OCI-LY7 (cell line): ENCODE results near the gene VARS2. TPM values are rescaled to one million over a fixed set of nuclear protein-coding genes. Genes with fewer than 3 reads are reported as not detected.

ENCODE experiments used
- BruUV-seq: library from RNA; stranded (reverse); fragments of 400-500 nt; replicated peaks from 2 replicates; lab custom pipeline; 2021; lab: Mats Ljungman, UMichigan
- CTCF ChIA-PET: fragments of 300-600 bp; sonication (Branson Sonifier 250); formaldehyde crosslinking; loops from one replicate; lab custom pipeline; 2022; ENCODE audit warnings: antibody characterized with exemption; ENCODE audit not compliant: unreplicated experiment; lab: Charles Lee
- POLR2A ChIA-PET: fragments of 300-600 bp; sonication (Branson Sonifier 250); formaldehyde crosslinking; loops from one replicate; lab custom pipeline; 2022; ENCODE audit warnings: antibody characterized with exemption; lab: Charles Lee
- DNase-seq: peaks from one replicate; pipeline ENCODE4 v3.0.0-alpha.2; 2015; ENCODE audit warnings: low spot score
- H2AFZ ChIP-seq: fragments of 200-600 bp; sonication (generic), shearing (Covaris generic); 2 replicates; pipeline ENCODE4 v1.6.1; 2014; ENCODE audit warnings: mild to moderate bottlenecking, antibody characterized with exemption, low read length, moderate library complexity
- H3K27ac ChIP-seq: fragments of 200-600 bp; sonication (generic); 2 replicates; pipeline ENCODE4 v1.5.1; 2014; ENCODE audit warnings: mixed run types, low read depth, mild to moderate bottlenecking, moderate library complexity, low read length, inconsistent platforms; ENCODE audit not compliant: poor library complexity, severe bottlenecking
- H3K36me3 ChIP-seq: fragments of 200-600 bp; sonication (generic); 2 replicates; pipeline ENCODE4 v1.6.1; 2014; ENCODE audit warnings: mild to moderate bottlenecking, antibody characterized with exemption, low read length, moderate library complexity, mixed read lengths; ENCODE audit not compliant: insufficient read depth
- H3K4me1 ChIP-seq: fragments of 200-600 bp; sonication (generic); 2 replicates; pipeline ENCODE4 v1.5.1; 2014; ENCODE audit warnings: mild to moderate bottlenecking, low read length; ENCODE audit not compliant: insufficient read depth, poor library complexity, severe bottlenecking
- H3K4me2 ChIP-seq: fragments of 200-600 bp; sonication (generic); 2 replicates; pipeline ENCODE4 v1.6.1; 2014; ENCODE audit warnings: mild to moderate bottlenecking, low read length
- H3K4me3 ChIP-seq: fragments of 200-600 bp; sonication (generic); 2 replicates; pipeline ENCODE4 v1.5.1; 2014; ENCODE audit warnings: mild to moderate bottlenecking, low read depth, low read length; ENCODE audit not compliant: poor library complexity, severe bottlenecking
- H3K79me2 ChIP-seq: fragments of 200-600 bp; sonication (generic); 2 replicates; pipeline ENCODE4 v1.6.1; 2016; ENCODE audit warnings: low read depth, mild to moderate bottlenecking, low read length, moderate library complexity, mixed read lengths; ENCODE audit not compliant: insufficient read depth
- H3K9me2 ChIP-seq: fragments of 200-600 bp; sonication (generic); 2 replicates; pipeline ENCODE4 v1.6.1; 2016; ENCODE audit warnings: mild to moderate bottlenecking, low read length, mixed read lengths; ENCODE audit not compliant: insufficient read depth
- H3K9me3 ChIP-seq: fragments of 200-600 bp; sonication (generic); 2 replicates; pipeline ENCODE4 v1.6.1; 2014; ENCODE audit warnings: mild to moderate bottlenecking, mixed run types, low read length, mixed read lengths
- H4K20me1 ChIP-seq: fragments of 200-600 bp; sonication (generic); 2 replicates; pipeline ENCODE4 v1.6.1; 2014; ENCODE audit warnings: mild to moderate bottlenecking, antibody characterized with exemption, low read length, moderate library complexity, mixed read lengths; ENCODE audit not compliant: insufficient read depth
- CTCF ChIP-seq: fragments of 200-600 bp; sonication (generic); conservative IDR thresholded peaks from 2 replicates; pipeline ENCODE4 v1.5.1; 2014; ENCODE audit warnings: mild to moderate bottlenecking, antibody characterized with exemption, low read length, moderate library complexity, mixed read lengths
- intact Hi-C: fragments of 100-400 bp; cut with micrococcal nuclease; formaldehyde crosslinking; loops from one replicate; pipeline ENCODE4 v1.10.0; 2022; ENCODE audit not compliant: unreplicated experiment
- total RNA-seq, 2 experiments: library from RNA; depleted of rRNA in 1 of 2; stranded (reverse); fragments of >200 nt in 1 of 2; shearing (Covaris generic) in 1 of 2; gene quantifications; 2 replicates each; pipeline ENCODE4 v1.2.3, GENCODE V29; 2014 to 2022

The VARS2 gene
- total RNA-seq, 2 experiments from 2014 or later: 81.8 to 98.9 TPM

- BruUV-seq: no TSS peak
- Histone ChIP-seq H3K4me3 (peak overlapping the region; percentile 68), H3K36me3 (0 out of 2 replicates have a peak, but pooled peaks cover 3% of the 10 kb centered on the region), H3K9me2 (no peaks in the 10 kb centered on the region), H3K79me2 (no peaks in the 10 kb centered on the region), H2AFZ (no peak overlapping the region), H3K4me1 (peaks cover 53% of the 10 kb centered on the region), H3K4me2 (peak overlapping the region; percentile 75), H3K9me3 (no peaks in the 10 kb centered on the region), H3K27ac (no peak overlapping the region), H4K20me1 (no peaks in the 10 kb centered on the region)
- intact Hi-C loops: loop anchor here (2.0 to 10.0 kb wide), 2 partner anchors 29 to 211 kb away; partner anchors contain the start of genes DHX16 and VARS2
- CTCF ChIA-PET: interaction anchor here (0.9 kb wide), 1 partner anchor 10 kb away, joined by 3 read pairs; no protein-coding TSS in a partner anchor
- TF ChIP-seq CTCF: no peak
- POLR2A ChIA-PET: no interaction called here
- no peak for DNase-seq
Measured at GRCh38 chr6:30885999-30886896, 27.8 kb upstream of the VARS2 start.

DNA sequence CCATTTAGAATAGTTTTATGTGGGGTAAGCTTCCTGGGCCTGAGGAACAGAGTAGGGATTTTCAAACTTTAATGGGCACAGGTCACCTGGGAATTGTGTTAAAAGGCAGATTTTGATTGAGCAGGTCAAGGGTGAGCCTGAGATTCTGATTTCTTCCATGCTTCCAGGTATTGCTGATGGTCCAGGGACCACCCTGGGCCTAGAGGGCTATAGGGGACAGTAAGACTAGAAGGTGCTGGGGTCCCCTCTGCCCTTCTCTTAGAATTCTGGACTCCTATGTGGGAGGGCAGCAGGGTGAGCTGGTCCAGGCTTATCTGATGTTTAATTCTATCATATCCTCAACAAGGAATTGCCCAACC, 27.2 kb upstream of the VARS2 start:
- TF ChIP-seq CTCF: no peak
- no peak for DNase-seq
- intact Hi-C loops: loop anchor here (10.0 kb wide), 1 partner anchor 212 kb away; the partner anchor contains the start of gene DHX16
- Histone ChIP-seq H3K9me2 (no peaks in the 10 kb centered on the region), H4K20me1 (no peaks in the 10 kb centered on the region), H3K36me3 (0 out of 2 replicates have a peak, but pooled peaks cover 3% of the 10 kb centered on the region), H3K4me3 (no peak overlapping the region), H3K79me2 (no peaks in the 10 kb centered on the region), H3K4me1 (peaks cover 49% of the 10 kb centered on the region), H3K27ac (no peak overlapping the region), H3K9me3 (no peaks in the 10 kb centered on the region), H3K4me2 (no peak overlapping the region), H2AFZ (no peak overlapping the region)
- no TSS peak for BruUV-seq
- CTCF ChIA-PET: no interaction called here
- POLR2A ChIA-PET: no interaction called here
